ENCODE data around the gene TTC33.

TTC33 gene

GRCh38 chr5:40551496-40552491, 204.0 kb downstream of the TTC33 start:
- Histone ChIP-seq H3K36me3 (ENCODE audit: insufficient read depth) (no peaks in the 10 kb centered on the region), H3K79me2 (ENCODE audit: insufficient read depth, low read depth) (no peaks in the 10 kb centered on the region), H4K20me1 (ENCODE audit: insufficient read depth) (no peaks in the 10 kb centered on the region), H3K4me3 (IDR thresholded peaks at IDR 0.05; ENCODE audit: insufficient read depth, low read depth, low read length) (no peak overlapping the region), H3K27me3 (ENCODE audit: insufficient read depth, low read depth) (no peaks in the 10 kb centered on the region), H3K4me2 (no peak overlapping the region), H3K9ac (no peak overlapping the region), H2AFZ (ENCODE audit: low read depth) (no peak overlapping the region), H3K4me1 (ENCODE audit: low read depth, poor library complexity, severe bottlenecking) (no peaks in the 10 kb centered on the region), H3K27ac (no peak overlapping the region)
- TF ChIP-seq CTCF (conservative IDR thresholded peaks at IDR 0.05; ENCODE audit: low read depth, low read length), result no peak

- no peaks in the 10 kb centered on the region for H3K36me3 ChIP-seq (ENCODE audit: insufficient read depth)
- H3K4me1 ChIP-seq (ENCODE audit: low read depth, poor library complexity, severe bottlenecking), result no peaks in the 10 kb centered on the region
- H2AFZ ChIP-seq (ENCODE audit: low read depth), result no peak overlapping the region
- TF ChIP-seq CTCF (conservative IDR thresholded peaks at IDR 0.05; ENCODE audit: low read depth, low read length), result no peak
- no peak overlapping the region for H3K4me2 ChIP-seq
- no peak overlapping the region for H3K9ac ChIP-seq
- H3K4me3 ChIP-seq (IDR thresholded peaks at IDR 0.05; ENCODE audit: insufficient read depth, low read depth, low read length), result no peak overlapping the region
- no peaks in the 10 kb centered on the region for H3K27me3 ChIP-seq (ENCODE audit: insufficient read depth, low read depth)
- no peak overlapping the region for H3K27ac ChIP-seq
- no peaks in the 10 kb centered on the region for H4K20me1 ChIP-seq (ENCODE audit: insufficient read depth)
- no peaks in the 10 kb centered on the region for H3K79me2 ChIP-seq (ENCODE audit: insufficient read depth, low read depth)
Measured at GRCh38 chr5:40550481-40550880, 205.3 kb downstream of the TTC33 start.

GRCh38 chr5:40549616-40550015, 206.1 kb downstream of the TTC33 start:
- Histone ChIP-seq H2AFZ (ENCODE audit: low read depth) (no peak overlapping the region), H4K20me1 (ENCODE audit: insufficient read depth) (no peaks in the 10 kb centered on the region), H3K27ac (no peak overlapping the region), H3K9ac (no peak overlapping the region), H3K79me2 (ENCODE audit: insufficient read depth, low read depth) (no peaks in the 10 kb centered on the region), H3K4me3 (IDR thresholded peaks at IDR 0.05; ENCODE audit: insufficient read depth, low read depth, low read length) (no peak overlapping the region), H3K27me3 (ENCODE audit: insufficient read depth, low read depth) (no peaks in the 10 kb centered on the region), H3K4me1 (ENCODE audit: low read depth, poor library complexity, severe bottlenecking) (no peaks in the 10 kb centered on the region), H3K36me3 (ENCODE audit: insufficient read depth) (no peaks in the 10 kb centered on the region), H3K4me2 (no peak overlapping the region)
- TF ChIP-seq CTCF (conservative IDR thresholded peaks at IDR 0.05; ENCODE audit: low read depth, low read length), result no peak

- H2AFZ ChIP-seq (ENCODE audit: low read depth), result no peak overlapping the region
- H3K4me1 ChIP-seq (ENCODE audit: low read depth, poor library complexity, severe bottlenecking), result no peaks in the 10 kb centered on the region
- no peak overlapping the region for H3K27ac ChIP-seq
- H3K79me2 ChIP-seq (ENCODE audit: insufficient read depth, low read depth), result no peaks in the 10 kb centered on the region
- TF ChIP-seq CTCF (conservative IDR thresholded peaks at IDR 0.05; ENCODE audit: low read depth, low read length), result no peak
- no peak overlapping the region for H3K4me2 ChIP-seq
- no peaks in the 10 kb centered on the region for H3K36me3 ChIP-seq (ENCODE audit: insufficient read depth)
- H3K4me3 ChIP-seq (IDR thresholded peaks at IDR 0.05; ENCODE audit: insufficient read depth, low read depth, low read length), result no peak overlapping the region
- H3K27me3 ChIP-seq (ENCODE audit: insufficient read depth, low read depth), result no peaks in the 10 kb centered on the region
- H3K9ac ChIP-seq, result no peak overlapping the region
- no peaks in the 10 kb centered on the region for H4K20me1 ChIP-seq (ENCODE audit: insufficient read depth)
Measured at GRCh38 chr5:40547994-40548575, 207.7 kb downstream of the TTC33 start.

Measured in KMS-11 (cell line).